Measurements from ENCODE around the gene KREMEN2.
A peak's percentile ranks its signal among the peaks of the same experiment; 100 is the strongest.

KREMEN2 gene

GRCh38 chr16:2976673-2977072 lies 12.6 kb downstream of the KREMEN2 start:
- no peak overlapping the region for H3K4me3 ChIP-seq (ENCODE audit: low read depth, low read length)
- TF ChIP-seq POLR2A (IDR thresholded peaks at IDR 0.05; ENCODE audit: extremely low read depth, insufficient read length) (no peak), MYC (IDR thresholded peaks at IDR 0.05; ENCODE audit: low read depth, low read length) (no peak)
- no peak for DNase-seq (ENCODE audit: low read depth)

- TF ChIP-seq MAX (IDR thresholded peaks at IDR 0.05; ENCODE audit: low read depth, low read length) = no peak
- no peak for TF ChIP-seq MYC (IDR thresholded peaks at IDR 0.05; ENCODE audit: low read depth, low read length)
- TF ChIP-seq CTCF (IDR thresholded peaks at IDR 0.05; ENCODE audit: low read depth, low read length) = no peak
- TF ChIP-seq POLR2A (IDR thresholded peaks at IDR 0.05; ENCODE audit: extremely low read depth, insufficient read length) = no peak
- no peak for DNase-seq (ENCODE audit: low read depth)
- H3K4me3 ChIP-seq (ENCODE audit: low read depth, low read length) = no peak overlapping the region
These were observed 13.4 kb downstream of the KREMEN2 start for GRCh38 chr16:2977440-2977839.

GRCh38 chr16:2979669-2980226 lies 15.7 kb downstream of the KREMEN2 start:
- DNase-seq (ENCODE audit: low read depth) = peak; percentile 60
- H3K4me3 ChIP-seq (ENCODE audit: low read depth, low read length) = peak overlapping the region; percentile 71
- TF ChIP-seq MYC (IDR thresholded peaks at IDR 0.05; ENCODE audit: low read depth, low read length) (no peak; the same call in 1 of the 2 replicates), CTCF (IDR thresholded peaks at IDR 0.05; ENCODE audit: low read depth, low read length) (no peak), MAX (IDR thresholded peaks at IDR 0.05; ENCODE audit: low read depth, low read length) (no peak), POLR2A (IDR thresholded peaks at IDR 0.05; ENCODE audit: extremely low read depth, insufficient read length) (no peak)

GRCh38 chr16:2980227-2981176 lies 16.4 kb downstream of the KREMEN2 start, which contains the start of gene PKMYT1:
PKMYT1 (minus strand) TSS chr16:2980446; CDS start chr16:2979657, 789 bp downstream.
- peak; percentile 88 for DNase-seq (ENCODE audit: low read depth)
- H3K4me3 ChIP-seq (ENCODE audit: low read depth, low read length) = peak within 1 kb of the TSS; percentile 71
- TF ChIP-seq CTCF (IDR thresholded peaks at IDR 0.05; ENCODE audit: low read depth, low read length) = no peak
- 0 out of 2 replicates have a peak, but pooled peaks have one; percentile 58 for TF ChIP-seq MYC (IDR thresholded peaks at IDR 0.05; ENCODE audit: low read depth, low read length)
- peak; percentile 60; the same call in 1 of the 2 replicates for TF ChIP-seq MAX (IDR thresholded peaks at IDR 0.05; ENCODE audit: low read depth, low read length)
- peak; percentile 98 for TF ChIP-seq POLR2A (IDR thresholded peaks at IDR 0.05; ENCODE audit: extremely low read depth, insufficient read length)

- TF ChIP-seq POLR2A (IDR thresholded peaks at IDR 0.05; ENCODE audit: extremely low read depth, insufficient read length) (no peak), MAX (IDR thresholded peaks at IDR 0.05; ENCODE audit: low read depth, low read length) (no peak), MYC (IDR thresholded peaks at IDR 0.05; ENCODE audit: low read depth, low read length) (no peak), CTCF (IDR thresholded peaks at IDR 0.05; ENCODE audit: low read depth, low read length) (no peak)
- DNase-seq (ENCODE audit: low read depth) = no peak
- H3K4me3 ChIP-seq (ENCODE audit: low read depth, low read length) = peak overlapping the region; percentile 69
These were observed 17.3 kb downstream of the KREMEN2 start for GRCh38 chr16:2981177-2981898.

Data from NB4 (cell line).